BJ (cell line): ENCODE results near the gene CALCOCO1. TPM values are rescaled to one million over a fixed set of nuclear protein-coding genes. Genes with fewer than 3 reads are reported as not detected.

Experiments
- CTCF ChIA-PET: fragments of 350-600 bp; formaldehyde crosslinking; extraction: SDS; loops from one replicate; lab custom pipeline; 2021; ENCODE audit warnings: antibody characterized with exemption, inconsistent platforms; lab: Yijun Ruan, JAX
- POLR2A ChIA-PET: fragments of 300-600 bp; sonication (Branson Sonifier 250); formaldehyde crosslinking; extraction: SDS; loops from one replicate; lab custom pipeline; 2021; ENCODE audit warnings: antibody characterized with exemption; lab: Charles Lee
- DNase-seq: peaks from one replicate; pipeline ENCODE4 v3.0.0-alpha.2; 2011; ENCODE audit warnings: low read depth
- H3K27me3 ChIP-seq: 2 replicates; pipeline ENCODE4 v1.6.0; 2011; ENCODE audit warnings: low read length; ENCODE audit not compliant: control insufficient read depth, insufficient read depth
- H3K36me3 ChIP-seq: 2 replicates; pipeline ENCODE4 v1.5.1; 2011; ENCODE audit warnings: low read length; ENCODE audit not compliant: control insufficient read depth, insufficient read depth
- H3K4me3 ChIP-seq: 2 replicates; pipeline ENCODE4 v1.5.1; 2011; ENCODE audit warnings: low read depth, mild to moderate bottlenecking, control low read depth, low read length
- polyA plus RNA-seq: library from polyadenylated mRNA; depleted of rRNA; stranded (reverse); fragments of >200 nt; gene quantifications from 2 replicates; pipeline ENCODE4 v1.2.3, GENCODE V29; 2011
- TF ChIP-seq, protein P1 (sequence below): IDR thresholded peaks from 2 replicates; pipeline ENCODE4 v1.5.1; 2011; ENCODE audit warnings: low read depth, mild to moderate bottlenecking, control low read depth, inconsistent platforms, low read length, moderate library complexity; ENCODE audit not compliant: insufficient read depth

CALCOCO1 gene
- polyA plus RNA-seq, 1 experiment, result 206 TPM

- CTCF ChIA-PET, result interaction anchor here (0.6 to 7.5 kb wide), 17 partner anchors 12 to 457 kb away, joined by 3 to 324 read pairs (median 12); partner anchors contain the start of genes CALCOCO1, CISTR and HOXC10
- TF ChIP-seq, protein P1, sequence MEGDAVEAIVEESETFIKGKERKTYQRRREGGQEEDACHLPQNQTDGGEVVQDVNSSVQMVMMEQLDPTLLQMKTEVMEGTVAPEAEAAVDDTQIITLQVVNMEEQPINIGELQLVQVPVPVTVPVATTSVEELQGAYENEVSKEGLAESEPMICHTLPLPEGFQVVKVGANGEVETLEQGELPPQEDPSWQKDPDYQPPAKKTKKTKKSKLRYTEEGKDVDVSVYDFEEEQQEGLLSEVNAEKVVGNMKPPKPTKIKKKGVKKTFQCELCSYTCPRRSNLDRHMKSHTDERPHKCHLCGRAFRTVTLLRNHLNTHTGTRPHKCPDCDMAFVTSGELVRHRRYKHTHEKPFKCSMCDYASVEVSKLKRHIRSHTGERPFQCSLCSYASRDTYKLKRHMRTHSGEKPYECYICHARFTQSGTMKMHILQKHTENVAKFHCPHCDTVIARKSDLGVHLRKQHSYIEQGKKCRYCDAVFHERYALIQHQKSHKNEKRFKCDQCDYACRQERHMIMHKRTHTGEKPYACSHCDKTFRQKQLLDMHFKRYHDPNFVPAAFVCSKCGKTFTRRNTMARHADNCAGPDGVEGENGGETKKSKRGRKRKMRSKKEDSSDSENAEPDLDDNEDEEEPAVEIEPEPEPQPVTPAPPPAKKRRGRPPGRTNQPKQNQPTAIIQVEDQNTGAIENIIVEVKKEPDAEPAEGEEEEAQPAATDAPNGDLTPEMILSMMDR, result no peak
- Histone ChIP-seq H3K27me3 (peaks cover 53% of the 10 kb centered on the region), H3K36me3 (no peaks in the 10 kb centered on the region), H3K4me3 (no peak overlapping the region)
- no peak for DNase-seq
- POLR2A ChIA-PET, result no interaction called here
These were observed 17.5 kb upstream of the CALCOCO1 start for GRCh38 chr12:53744751-53745150.

DNA sequence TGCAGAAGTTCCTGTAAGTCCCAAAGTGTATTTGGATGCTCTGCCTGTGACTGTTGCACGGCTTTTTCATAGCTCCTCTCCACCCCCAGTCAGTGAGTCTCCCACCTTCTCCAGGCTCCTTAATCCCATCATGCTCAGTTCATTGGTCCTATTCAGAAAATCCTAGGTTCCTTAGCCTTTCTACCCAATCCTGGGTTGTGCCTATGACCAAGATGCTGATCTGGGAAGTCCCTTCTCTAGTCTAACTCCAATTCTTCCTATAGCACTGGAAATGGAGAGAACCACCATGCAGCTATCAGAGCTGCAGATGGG, 16.8 kb upstream of the CALCOCO1 start:
- ChIA-PET CTCF (interaction anchor here (0.6 to 7.5 kb wide), 20 partner anchors 13 to 457 kb away, joined by 3 to 324 read pairs (median 9); partner anchors contain the start of genes ATP5MC2, CALCOCO1, CISTR and HOXC10), POLR2A (no interaction called here)
- DNase-seq, result no peak
- TF ChIP-seq, protein P1, result no peak
- no peaks in the 10 kb centered on the region for H3K36me3 ChIP-seq
- H3K4me3 ChIP-seq, result no peak overlapping the region
- H3K27me3 ChIP-seq, result peaks cover 52% of the 10 kb centered on the region

GRCh38 chr12:53743266-53744129, 16.2 kb upstream of the CALCOCO1 start:
- TF ChIP-seq, protein P1, result peak; percentile 93
- DNase-seq, result no peak
- H3K27me3 ChIP-seq, result peaks cover 53% of the 10 kb centered on the region

GRCh38 chr12:53740130-53740491, 12.9 kb upstream of the CALCOCO1 start:
- DNase-seq, result no peak
- POLR2A ChIA-PET, result no interaction called here
- Histone ChIP-seq H3K4me3 (no peak overlapping the region), H3K36me3 (no peaks in the 10 kb centered on the region), H3K27me3 (peaks cover 68% of the 10 kb centered on the region)
- CTCF ChIA-PET, result interaction anchor here (2.0 to 2.5 kb wide), 3 partner anchors 10 to 38 kb away, joined by 7 to 12 read pairs (median 8); no protein-coding TSS in a partner anchor
- TF ChIP-seq, protein P1, result no peak

More at GRCh38 chr12:53743266-53744129, 16.2 kb upstream of the CALCOCO1 start:
- H3K4me3 ChIP-seq, result no peak overlapping the region
- no peaks in the 10 kb centered on the region for H3K36me3 ChIP-seq
- ChIA-PET POLR2A (no interaction called here), CTCF (interaction anchor here (0.6 to 7.5 kb wide), 26 partner anchors 13 to 473 kb away, joined by 3 to 324 read pairs (median 5); partner anchors contain the start of genes ATP5MC2, CALCOCO1, CISTR and HOXC10)
